Measurements from ENCODE around the gene MAML2.

DNA sequence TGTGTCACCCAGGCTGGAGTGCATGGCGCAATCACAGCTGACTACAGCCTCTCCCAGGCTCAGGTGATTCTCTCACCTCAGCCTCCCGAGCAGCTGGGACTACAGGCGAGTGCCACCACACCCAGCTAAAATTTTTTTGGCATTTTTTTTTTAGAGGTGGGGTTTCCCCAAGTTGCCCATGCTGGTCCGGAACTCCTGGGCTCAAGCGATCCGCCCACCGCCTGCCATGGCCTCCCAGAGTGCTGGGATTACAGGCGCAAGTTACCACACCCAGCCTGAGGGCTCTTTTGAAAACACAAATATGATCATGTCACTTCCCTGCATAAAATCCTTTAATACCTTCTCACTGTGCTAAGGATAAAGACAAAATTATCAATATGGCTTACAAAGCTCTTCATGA, 88.1 kb downstream of the MAML2 start:
- TF ChIP-seq EP300 (IDR thresholded peaks at IDR 0.05) (no peak), CTCF (IDR thresholded peaks at IDR 0.05) (no peak), POLR2A (IDR thresholded peaks at IDR 0.05) (no peak)
